Fibroblast of skin of abdomen (primary cell): ENCODE measurements around the gene AGMAT.
A peak's percentile ranks its signal among the peaks of the same experiment; 100 is the strongest.
"Not testable (repeated sequence)": the region's sequence is repeated elsewhere in the genome, so short reads cannot be mapped to it uniquely, and the experiment has no call there.

Source experiments
- DNase-seq: peaks from one replicate; pipeline ENCODE4 v3.0.0-alpha.2; 2013

Gene AGMAT

GRCh38 chr1:15610167-15610566 is 25.3 kb upstream of the AGMAT start:
- no peak for DNase-seq

GRCh38 chr1:15609631-15610030 is 24.8 kb upstream of the AGMAT start:
- DNase-seq, result peak; percentile 18

- no peak for DNase-seq
Measured at GRCh38 chr1:15605398-15606383, 20.8 kb upstream of the AGMAT start.

GRCh38 chr1:15604400-15604799 is 19.5 kb upstream of the AGMAT start:
- not testable (repeated sequence) for DNase-seq

- DNase-seq, result not testable (repeated sequence)
Measured at GRCh38 chr1:15603966-15604282, 19.1 kb upstream of the AGMAT start.

- peak; percentile 96 for DNase-seq
Measured at GRCh38 chr1:15603050-15603965, 18.5 kb upstream of the AGMAT start.

- no peak for DNase-seq
Measured at GRCh38 chr1:15598436-15598835, 13.6 kb upstream of the AGMAT start.

GRCh38 chr1:15595809-15596617 is 11.2 kb upstream of the AGMAT start:
- DNase-seq, result no peak

GRCh38 chr1:15592285-15592684 is 7.4 kb upstream of the AGMAT start:
- no peak for DNase-seq

GRCh38 chr1:15583016-15583706 is 1.7 kb downstream of the AGMAT start:
- DNase-seq, result no peak

- DNase-seq, result no peak
Measured at GRCh38 chr1:15579683-15580047, 5.2 kb downstream of the AGMAT start.

GRCh38 chr1:15578921-15579682 is 5.7 kb downstream of the AGMAT start:
- DNase-seq, result no peak

GRCh38 chr1:15577691-15578090 is 7.2 kb downstream of the AGMAT start:
- no peak for DNase-seq

GRCh38 chr1:15575549-15576150 is 9.2 kb downstream of the AGMAT start:
- no peak for DNase-seq

GRCh38 chr1:15574741-15575140 is 10.1 kb downstream of the AGMAT start:
- DNase-seq, result no peak

GRCh38 chr1:15573477-15573876 is 11.4 kb downstream of the AGMAT start:
- DNase-seq, result peak; percentile 28

- DNase-seq, result no peak
Measured at GRCh38 chr1:15571266-15571665, 13.6 kb downstream of the AGMAT start.

- no peak for DNase-seq
Measured at GRCh38 chr1:15570861-15571260, 14.0 kb downstream of the AGMAT start.

- DNase-seq, result no peak
Measured at GRCh38 chr1:15568387-15569073, 16.3 kb downstream of the AGMAT start.

- no peak for DNase-seq
Measured at GRCh38 chr1:15559189-15559810, 25.6 kb downstream of the AGMAT start.
